ENCODE results near the gene CERS6. TPM values are rescaled to one million over a fixed set of nuclear protein-coding genes. Genes with fewer than 3 reads are reported as not detected.

CERS6 gene
- total RNA-seq, 1 donor from 2014 or later, result 21.8 TPM

- H3K4me3 ChIP-seq, result no peak overlapping the region
- no peaks in the 10 kb centered on the region for H3K4me1 ChIP-seq
- TF ChIP-seq CTCF (IDR thresholded peaks at IDR 0.05), result no peak
- no peak for DNase-seq
- no peaks in the 10 kb centered on the region for H3K36me3 ChIP-seq
- intact Hi-C loops (cut with DNase I), result no loop called here
- no peak overlapping the region for H3K27ac ChIP-seq
- H3K9me3 ChIP-seq, result no peaks in the 10 kb centered on the region
- ATAC-seq, result no peak
- no peaks in the 10 kb centered on the region for H3K27me3 ChIP-seq (ENCODE audit: low read depth)
Measured at GRCh38 chr2:168734199-168734760, 278.2 kb downstream of the CERS6 start.

GRCh38 chr2:168736649-168737445 lies 280.8 kb downstream of the CERS6 start:
- ATAC-seq, result no peak
- no peak for TF ChIP-seq CTCF (IDR thresholded peaks at IDR 0.05)
- H3K27ac ChIP-seq, result no peak overlapping the region
- no peak for DNase-seq
- H3K36me3 ChIP-seq, result no peaks in the 10 kb centered on the region
- no peaks in the 10 kb centered on the region for H3K27me3 ChIP-seq (ENCODE audit: low read depth)
- H3K4me1 ChIP-seq, result no peaks in the 10 kb centered on the region
- H3K4me3 ChIP-seq, result no peak overlapping the region
- intact Hi-C loops (cut with DNase I), result no loop called here
- H3K9me3 ChIP-seq, result no peaks in the 10 kb centered on the region

GRCh38 chr2:168738062-168738461 lies 282.0 kb downstream of the CERS6 start:
- Histone ChIP-seq H3K27me3 (ENCODE audit: low read depth) (no peaks in the 10 kb centered on the region), H3K4me1 (no peaks in the 10 kb centered on the region), H3K27ac (no peak overlapping the region), H3K4me3 (no peak overlapping the region), H3K36me3 (no peaks in the 10 kb centered on the region), H3K9me3 (no peaks in the 10 kb centered on the region)
- no peak for TF ChIP-seq CTCF (IDR thresholded peaks at IDR 0.05)
- ATAC-seq, result no peak
- intact Hi-C loops (cut with DNase I), result no loop called here
- DNase-seq, result no peak

GRCh38 chr2:168740360-168740759 lies 284.3 kb downstream of the CERS6 start:
- no peak for TF ChIP-seq CTCF (IDR thresholded peaks at IDR 0.05)
- Histone ChIP-seq H3K9me3 (no peaks in the 10 kb centered on the region), H3K27me3 (ENCODE audit: low read depth) (no peaks in the 10 kb centered on the region), H3K27ac (no peak overlapping the region), H3K36me3 (no peaks in the 10 kb centered on the region), H3K4me1 (no peaks in the 10 kb centered on the region), H3K4me3 (no peak overlapping the region)
- intact Hi-C loops (cut with DNase I), result no loop called here
- DNase-seq (no peak), ATAC-seq (no peak)

- no peak for TF ChIP-seq CTCF (IDR thresholded peaks at IDR 0.05)
- no peaks in the 10 kb centered on the region for H3K27me3 ChIP-seq (ENCODE audit: low read depth)
Measured at GRCh38 chr2:168740788-168741187, 284.7 kb downstream of the CERS6 start.

More at GRCh38 chr2:168740788-168741187, 284.7 kb downstream of the CERS6 start:
- Histone ChIP-seq H3K9me3 (no peaks in the 10 kb centered on the region), H3K4me3 (no peak overlapping the region), H3K4me1 (no peaks in the 10 kb centered on the region), H3K36me3 (no peaks in the 10 kb centered on the region), H3K27ac (no peak overlapping the region)
- intact Hi-C loops (cut with DNase I), result no loop called here
- ATAC-seq, result no peak
- no peak for DNase-seq
